CD4-positive, CD25-positive, alpha-beta regulatory T cell (primary cell): ENCODE results near the gene XRCC4. TPM values are rescaled to one million over a fixed set of nuclear protein-coding genes. Genes with fewer than 3 reads are reported as not detected.
"Not testable (repeated sequence)": the region's sequence is repeated elsewhere in the genome, so short reads cannot be mapped to it uniquely, and the experiment has no call there.

Experiments used
- ATAC-seq, 2 donors: fragments of 150-1000 bp; cut with Tn5 transposase; one replicate each; pipeline ENCODE4 v1.10.0; 2021; ENCODE audit warnings: low read depth in 2 of 2, moderate number of reproducible peaks in 2 of 2, moderate library complexity in 1 of 2
- DNase-seq, 3 donors: peaks; one replicate each; pipeline versions ENCODE4 v3.0.0 to v3.0.0-alpha.2; 2012 to 2022; ENCODE audit warnings: mixed read lengths in 1 of 3
- H3K27ac ChIP-seq: one replicate; pipeline ENCODE4 v1.7.0; 2013; ENCODE audit warnings: mild to moderate bottlenecking, low read length; ENCODE audit not compliant: insufficient read depth, poor library complexity, severe bottlenecking
- H3K27me3 ChIP-seq: one replicate; pipeline ENCODE4 v1.7.0; 2013; ENCODE audit warnings: low read length; ENCODE audit not compliant: control insufficient read depth, insufficient read depth
- H3K36me3 ChIP-seq: one replicate; pipeline ENCODE4 v1.7.0; 2013; ENCODE audit warnings: mild to moderate bottlenecking, low read length, moderate library complexity; ENCODE audit not compliant: control insufficient read depth, insufficient read depth
- H3K4me1 ChIP-seq: 2 replicates; pipeline ENCODE4 v1.7.0; 2013; ENCODE audit warnings: mild to moderate bottlenecking, low read length; ENCODE audit not compliant: insufficient read depth, control insufficient read depth, poor library complexity, severe bottlenecking
- H3K4me3 ChIP-seq: one replicate; pipeline ENCODE4 v1.7.0; 2013; ENCODE audit warnings: low read depth, mild to moderate bottlenecking, low read length, moderate library complexity
- H3K9me3 ChIP-seq, 2 experiments: 1 replicate in 1 of 2; 2 replicates in 1 of 2; pipeline ENCODE4 v1.7.0; 2013; ENCODE audit warnings: low read length in 2 of 2, mild to moderate bottlenecking in 1 of 2, moderate library complexity in 1 of 2; ENCODE audit not compliant: control insufficient read depth in 2 of 2
- H3K27ac Mint-ChIP-seq, 3 donors: one replicate each; pipeline ENCODE4 v1.8.0; 2020 to 2022; ENCODE audit warnings: mild to moderate bottlenecking in 3 of 3, mixed read lengths in 3 of 3, moderate library complexity in 2 of 3
- H3K27me3 Mint-ChIP-seq: one replicate; pipeline ENCODE4 v1.8.0; 2022; ENCODE audit warnings: mild to moderate bottlenecking, mixed read lengths
- H3K36me3 Mint-ChIP-seq: one replicate; pipeline ENCODE4 v1.8.0; 2020; ENCODE audit warnings: mixed read lengths
- H3K4me1 Mint-ChIP-seq, 4 donors: one replicate each; pipeline ENCODE4 v1.8.0; 2020 to 2022; ENCODE audit warnings: mixed read lengths in 4 of 4, mild to moderate bottlenecking in 1 of 4
- H3K4me3 Mint-ChIP-seq, 4 donors: one replicate each; pipeline ENCODE4 v1.8.0; 2020 to 2022; ENCODE audit warnings: mild to moderate bottlenecking in 4 of 4, mixed read lengths in 4 of 4, moderate library complexity in 3 of 4
- H3K9me3 Mint-ChIP-seq, 7 donors: one replicate each; pipeline ENCODE4 v1.8.0; 2020 to 2022; ENCODE audit warnings: mixed read lengths in 7 of 7, mild to moderate bottlenecking in 3 of 7, moderate library complexity in 2 of 7
- polyA plus RNA-seq, 4 donors: library from polyadenylated mRNA; unstranded; fragments of 300-500 nt; fragmentation: Illumina TruSeq; gene quantifications; one replicate each; pipeline ENCODE4 v1.2.3, GENCODE V29; 2021
- total RNA-seq: library from RNA; stranded (reverse); gene quantifications from one replicate; pipeline ENCODE4 v1.2.3, GENCODE V29; 2022

The XRCC4 gene
- total and polyA plus RNA-seq, 5 donors from 2014 or later: 3.8 to 10.1 (median 6.2) TPM

DNA sequence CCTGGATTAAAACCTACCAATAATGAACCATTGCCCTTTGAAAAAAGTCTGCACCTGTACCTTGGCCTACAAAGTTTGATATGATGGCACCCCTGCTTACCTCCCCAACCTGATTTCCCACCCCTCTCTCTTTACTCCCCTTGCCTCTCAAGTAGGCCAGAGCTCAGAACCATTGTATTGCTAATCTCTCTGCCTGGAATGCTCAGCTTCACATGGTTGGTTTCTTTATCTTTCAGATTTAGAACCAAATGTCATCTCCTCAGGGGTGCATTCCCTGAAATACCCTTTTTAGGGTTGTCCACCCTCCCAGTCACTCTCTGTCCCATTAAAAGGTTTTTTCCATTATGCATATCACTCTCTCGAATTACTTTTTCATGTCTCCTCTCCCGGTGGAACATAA lies 277.6 kb downstream of the XRCC4 start:
- Mint-ChIP-seq H3K27ac (no peak overlapping the region), H3K27me3 (no peaks in the 10 kb centered on the region), H3K9me3 (peaks cover 0 to 11% (median 8%) of the 10 kb centered on the region in 7 donors), H3K4me1 (no peaks in the 10 kb centered on the region), H3K4me3 (no peak overlapping the region), H3K36me3 (peaks cover 6% of the 10 kb centered on the region)
- Histone ChIP-seq H3K9me3 (peaks cover 0 to 7% of the 10 kb centered on the region in 2 experiments), H3K4me1 (no peaks in the 10 kb centered on the region), H3K36me3 (no peaks in the 10 kb centered on the region), H3K4me3 (no peak overlapping the region), H3K27me3 (no peaks in the 10 kb centered on the region), H3K27ac (no peak overlapping the region)
- no peak for DNase-seq
- no peak for ATAC-seq

GRCh38 chr5:83355482-83356014 lies 278.2 kb downstream of the XRCC4 start:
- not testable (repeated sequence) for H3K27ac ChIP-seq, H3K27me3 ChIP-seq, H3K9me3 Mint-ChIP-seq, DNase-seq, H3K4me3 Mint-ChIP-seq, H3K36me3 ChIP-seq, H3K9me3 ChIP-seq, H3K4me1 ChIP-seq, H3K4me1 Mint-ChIP-seq, H3K4me3 ChIP-seq, H3K36me3 Mint-ChIP-seq, H3K27ac Mint-ChIP-seq, ATAC-seq, H3K27me3 Mint-ChIP-seq

DNA sequence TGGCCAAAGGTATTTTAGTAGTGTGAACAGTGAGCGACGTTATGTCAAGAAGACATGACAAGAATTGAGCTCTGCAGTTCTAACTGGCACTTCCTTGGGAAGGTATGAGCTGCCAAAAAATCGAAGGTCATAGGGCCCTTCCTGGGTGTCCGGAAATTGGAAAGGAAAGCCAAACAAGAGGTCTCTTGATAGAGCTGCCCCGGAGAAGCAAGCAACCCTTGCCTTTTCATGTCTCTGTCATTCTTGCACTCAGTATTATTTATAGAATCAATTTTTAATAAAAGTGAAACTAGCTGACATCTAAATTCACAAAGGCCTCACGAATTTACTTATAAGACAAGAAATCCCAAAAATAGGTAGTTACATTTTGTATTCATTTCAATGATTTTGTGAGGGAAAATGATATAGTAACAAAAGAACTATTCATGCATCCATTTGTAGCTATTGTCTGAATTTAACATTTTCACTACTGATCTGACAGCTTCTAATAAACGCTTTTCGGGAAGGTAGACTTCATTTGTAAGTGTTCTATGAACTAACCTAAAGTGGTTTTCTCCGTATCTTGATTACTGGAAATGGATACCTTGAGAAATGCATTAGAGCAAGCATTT lies 280.4 kb downstream of the XRCC4 start:
- Histone ChIP-seq H3K4me3 (no peak overlapping the region), H3K36me3 (no peaks in the 10 kb centered on the region), H3K4me1 (no peaks in the 10 kb centered on the region), H3K9me3 (no peaks in the 10 kb centered on the region), H3K27me3 (no peaks in the 10 kb centered on the region), H3K27ac (no peak overlapping the region)
- Mint-ChIP-seq H3K27me3 (no peaks in the 10 kb centered on the region), H3K4me1 (peaks cover 0 to 3% (median 0%) of the 10 kb centered on the region in 4 donors), H3K36me3 (peaks cover 6% of the 10 kb centered on the region), H3K9me3 (peaks cover 0 to 5% (median 2%) of the 10 kb centered on the region in 7 donors), H3K4me3 (no peak overlapping the region), H3K27ac (no peak overlapping the region)
- ATAC-seq (no peak), DNase-seq (no peak)

- H3K4me1 Mint-ChIP-seq: peaks cover 0 to 3% (median 0%) of the 10 kb centered on the region in 4 donors
- H3K27ac Mint-ChIP-seq: no peak overlapping the region
- H3K4me3 Mint-ChIP-seq: no peak overlapping the region
- H3K9me3 Mint-ChIP-seq: peaks cover 0 to 5% (median 0%) of the 10 kb centered on the region in 7 donors
- no peak for DNase-seq
- Histone ChIP-seq H3K4me3 (no peak overlapping the region), H3K9me3 (no peaks in the 10 kb centered on the region), H3K36me3 (no peaks in the 10 kb centered on the region), H3K27ac (no peak overlapping the region), H3K27me3 (no peaks in the 10 kb centered on the region), H3K4me1 (no peaks in the 10 kb centered on the region)
- H3K36me3 Mint-ChIP-seq: no peaks in the 10 kb centered on the region
- ATAC-seq: no peak
- no peaks in the 10 kb centered on the region for H3K27me3 Mint-ChIP-seq
Measured at GRCh38 chr5:83360573-83360972, 283.2 kb downstream of the XRCC4 start.

DNA sequence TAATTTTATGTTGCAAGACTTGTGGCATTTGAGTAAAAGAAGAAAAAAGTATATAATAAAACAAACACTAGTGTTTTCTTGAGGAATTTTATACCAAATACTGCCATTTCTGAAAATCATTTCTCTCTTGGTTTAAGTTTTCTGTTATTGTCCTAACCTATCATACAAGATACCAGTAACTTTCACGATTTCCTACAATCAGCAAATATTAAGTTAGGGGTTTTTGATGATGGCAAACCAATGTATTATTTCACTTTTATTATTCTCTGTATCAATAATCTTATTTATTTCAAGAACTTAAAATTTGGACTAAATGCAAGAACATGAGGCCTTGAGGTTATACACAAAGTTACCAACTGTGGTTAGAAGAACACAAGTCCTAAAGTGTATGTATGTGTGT lies 285.2 kb downstream of the XRCC4 start:
- H3K9me3 Mint-ChIP-seq: peaks cover 0 to 5% (median 4%) of the 10 kb centered on the region in 7 donors
- H3K27ac ChIP-seq: no peak overlapping the region
- DNase-seq (no peak), ATAC-seq (no peak)
- no peaks in the 10 kb centered on the region for H3K36me3 Mint-ChIP-seq
- H3K4me1 ChIP-seq: no peaks in the 10 kb centered on the region
- no peak overlapping the region for H3K4me3 ChIP-seq
- H3K27ac Mint-ChIP-seq: no peak overlapping the region
- H3K4me3 Mint-ChIP-seq: no peak overlapping the region
- H3K36me3 ChIP-seq: no peaks in the 10 kb centered on the region
- H3K4me1 Mint-ChIP-seq: peaks cover 0 to 3% (median 0%) of the 10 kb centered on the region in 4 donors
- H3K27me3 ChIP-seq: no peaks in the 10 kb centered on the region
- H3K27me3 Mint-ChIP-seq: no peaks in the 10 kb centered on the region
- H3K9me3 ChIP-seq: no peaks in the 10 kb centered on the region

DNA sequence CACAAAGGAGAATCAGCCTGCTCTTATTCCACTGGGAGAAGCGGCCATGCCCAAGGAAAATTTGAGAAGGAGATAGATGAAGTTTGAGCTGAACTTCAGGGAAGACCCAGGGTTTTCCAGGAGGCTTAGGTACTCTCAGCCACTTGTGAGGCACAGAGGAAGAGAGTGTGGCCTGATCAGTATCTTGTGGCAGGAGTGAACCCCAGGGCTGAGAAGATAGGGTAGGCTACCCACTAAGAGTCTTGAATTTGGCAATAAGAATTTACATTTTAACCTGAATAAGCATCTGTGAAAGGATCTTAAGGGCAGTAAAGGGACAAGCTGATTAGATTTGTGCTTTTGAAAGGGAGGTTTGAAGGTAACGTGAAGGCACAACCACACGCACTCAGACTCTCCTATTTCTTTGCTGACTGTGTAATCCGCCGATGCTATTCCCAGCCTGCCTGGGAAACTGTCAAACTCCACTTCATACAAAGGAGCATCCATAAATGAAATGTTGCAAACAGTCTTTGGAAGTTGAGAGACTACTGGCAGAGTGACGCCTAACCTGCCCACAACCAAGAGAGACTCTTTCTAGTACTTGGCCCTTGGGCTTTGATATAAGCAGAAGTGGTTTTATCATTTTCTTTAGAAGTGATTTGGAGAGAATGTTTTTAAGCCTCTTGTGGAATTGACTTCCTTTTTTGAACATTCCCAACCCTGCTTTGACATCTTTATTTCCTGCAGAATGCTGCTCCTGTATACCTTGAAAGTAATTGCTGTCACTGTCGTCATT lies 286.0 kb downstream of the XRCC4 start:
- H3K36me3 Mint-ChIP-seq: no peaks in the 10 kb centered on the region
- H3K9me3 Mint-ChIP-seq: peaks cover 0 to 5% (median 3%) of the 10 kb centered on the region in 7 donors
- H3K36me3 ChIP-seq: no peaks in the 10 kb centered on the region
- ATAC-seq (no peak), DNase-seq (no peak)
- H3K4me3 Mint-ChIP-seq: no peak overlapping the region
- no peaks in the 10 kb centered on the region for H3K27me3 Mint-ChIP-seq
- H3K4me1 ChIP-seq: no peaks in the 10 kb centered on the region
- H3K4me3 ChIP-seq: no peak overlapping the region
- no peak overlapping the region for H3K27ac Mint-ChIP-seq
- H3K27ac ChIP-seq: no peak overlapping the region
- no peaks in the 10 kb centered on the region for H3K27me3 ChIP-seq
- H3K4me1 Mint-ChIP-seq: peaks cover 0 to 3% (median 0%) of the 10 kb centered on the region in 4 donors
- no peaks in the 10 kb centered on the region for H3K9me3 ChIP-seq

DNA sequence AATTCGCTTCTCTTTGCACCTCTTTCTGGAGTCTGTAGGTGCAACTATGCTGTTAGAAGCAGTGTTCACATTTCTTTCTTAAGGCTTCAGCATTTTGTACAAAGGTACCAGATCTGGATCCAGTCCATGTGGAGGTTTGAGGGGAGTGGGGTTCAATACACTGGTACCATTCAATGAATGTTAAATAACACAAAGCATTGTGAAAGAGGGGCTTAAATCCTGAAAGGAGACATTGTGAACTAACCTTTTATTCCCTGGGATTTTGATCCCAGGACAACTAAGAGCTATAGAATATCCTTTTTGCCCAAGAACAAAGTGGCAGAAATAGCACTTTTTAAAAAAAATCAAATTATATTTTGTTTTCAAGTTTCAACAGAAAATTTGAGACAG lies 286.5 kb downstream of the XRCC4 start:
- DNase-seq (no peak), ATAC-seq (no peak)
- Mint-ChIP-seq H3K4me3 (no peak overlapping the region), H3K27me3 (no peaks in the 10 kb centered on the region), H3K9me3 (peaks cover 0 to 5% (median 3%) of the 10 kb centered on the region in 7 donors), H3K4me1 (peaks cover 0 to 3% (median 0%) of the 10 kb centered on the region in 4 donors), H3K36me3 (no peaks in the 10 kb centered on the region), H3K27ac (no peak overlapping the region)
- no peak overlapping the region for H3K4me3 ChIP-seq
- H3K9me3 ChIP-seq: no peaks in the 10 kb centered on the region
- H3K36me3 ChIP-seq: no peaks in the 10 kb centered on the region
- no peak overlapping the region for H3K27ac ChIP-seq
- H3K27me3 ChIP-seq: no peaks in the 10 kb centered on the region
- H3K4me1 ChIP-seq: no peaks in the 10 kb centered on the region
